HG03097 (cell line): ENCODE measurements around the gene MICB.
"Not testable (repeated sequence)": the region's sequence is repeated elsewhere in the genome, so short reads cannot be mapped to it uniquely, and the experiment has no call there.

Experiments
- ATAC-seq: cut with Tn5 transposase; IDR thresholded peaks from one replicate; pipeline ENCODE4 v1.9.1; 2021; ENCODE audit not compliant: unreplicated experiment, low FRiP score

MICB gene

GRCh38 chr6:31497531-31498476 is at the start of gene MICB:
Gene MICB (plus strand): TSS chr6:31498145. CDS start chr6:31498194, 49 bp downstream.
- no peak for ATAC-seq

GRCh38 chr6:31450751-31451150 is 47.2 kb upstream of the MICB start:
- no peak for ATAC-seq

GRCh38 chr6:31452859-31453258 is 45.1 kb upstream of the MICB start:
- ATAC-seq = no peak

GRCh38 chr6:31453259-31453658 is 44.7 kb upstream of the MICB start:
- no peak for ATAC-seq

GRCh38 chr6:31459864-31460263 is 38.1 kb upstream of the MICB start:
- ATAC-seq = not testable (repeated sequence)

- ATAC-seq = no peak
Measured at GRCh38 chr6:31460361-31461025, 37.5 kb upstream of the MICB start.

GRCh38 chr6:31462026-31462963 is 35.6 kb upstream of the MICB start:
- ATAC-seq = no peak

GRCh38 chr6:31462964-31463870 is 34.7 kb upstream of the MICB start:
- ATAC-seq = peak; percentile 74

GRCh38 chr6:31464252-31465184 is 33.4 kb upstream of the MICB start:
- ATAC-seq = no peak

GRCh38 chr6:31465185-31465536 is 32.8 kb upstream of the MICB start:
- no peak for ATAC-seq

- no peak for ATAC-seq
Measured at GRCh38 chr6:31465718-31466117, 32.2 kb upstream of the MICB start.

- no peak for ATAC-seq
Measured at GRCh38 chr6:31466466-31466865, 31.5 kb upstream of the MICB start.

- ATAC-seq = no peak
Measured at GRCh38 chr6:31467151-31467550, 30.8 kb upstream of the MICB start.

- ATAC-seq = no peak
Measured at GRCh38 chr6:31468311-31468710, 29.6 kb upstream of the MICB start.

GRCh38 chr6:31470801-31471200 is 27.1 kb upstream of the MICB start:
- no peak for ATAC-seq

GRCh38 chr6:31471711-31472110 is 26.2 kb upstream of the MICB start:
- no peak for ATAC-seq

GRCh38 chr6:31472259-31472658 is 25.7 kb upstream of the MICB start:
- ATAC-seq = no peak

GRCh38 chr6:31473244-31473643 is 24.7 kb upstream of the MICB start:
- ATAC-seq = no peak
